ENCODE data around the gene PRKAG3.

- no peak for TF ChIP-seq POLR2A (IDR thresholded peaks at IDR 0.05)
- TF ChIP-seq CTCF (IDR thresholded peaks at IDR 0.05): no peak
- TF ChIP-seq POLR2AphosphoS5 (IDR thresholded peaks at IDR 0.05): no peak
- no peak for TF ChIP-seq EP300 (IDR thresholded peaks at IDR 0.05)
These were observed 16.0 kb downstream of the PRKAG3 start for GRCh38 chr2:218815649-218816048.
